ENCODE data around the gene MRAP. TPM values are rescaled to one million over a fixed set of nuclear protein-coding genes. Genes with fewer than 3 reads are reported as not detected.
A peak's percentile ranks its signal among the peaks of the same experiment; 100 is the strongest.
"Not testable (repeated sequence)": the region's sequence is repeated elsewhere in the genome, so short reads cannot be mapped to it uniquely, and the experiment has no call there.

Gene MRAP
- polyA plus RNA-seq, 1 donor from 2014 or later: not detected

GRCh38 chr21:32308696-32309095 is 10.0 kb downstream of the MRAP start:
- Mint-ChIP-seq H3K36me3 (peaks cover 5% of the 10 kb centered on the region), H3K27me3 (no peaks in the 10 kb centered on the region), H3K27ac (no peak overlapping the region), H3K9me3 (no peaks in the 10 kb centered on the region), H3K4me1 (no peaks in the 10 kb centered on the region), H3K4me3 (no peak overlapping the region)

- Mint-ChIP-seq H3K27me3 (no peaks in the 10 kb centered on the region), H3K27ac (no peak overlapping the region), H3K4me3 (no peak overlapping the region), H3K9me3 (no peaks in the 10 kb centered on the region), H3K4me1 (no peaks in the 10 kb centered on the region), H3K36me3 (peaks cover 5% of the 10 kb centered on the region)
Observed at GRCh38 chr21:32309906-32310460, 11.3 kb downstream of the MRAP start.

GRCh38 chr21:32310976-32311375 is 12.3 kb downstream of the MRAP start:
- not testable (repeated sequence) for H3K27me3 Mint-ChIP-seq, H3K36me3 Mint-ChIP-seq, H3K27ac Mint-ChIP-seq, H3K9me3 Mint-ChIP-seq, H3K4me3 Mint-ChIP-seq, H3K4me1 Mint-ChIP-seq

DNA sequence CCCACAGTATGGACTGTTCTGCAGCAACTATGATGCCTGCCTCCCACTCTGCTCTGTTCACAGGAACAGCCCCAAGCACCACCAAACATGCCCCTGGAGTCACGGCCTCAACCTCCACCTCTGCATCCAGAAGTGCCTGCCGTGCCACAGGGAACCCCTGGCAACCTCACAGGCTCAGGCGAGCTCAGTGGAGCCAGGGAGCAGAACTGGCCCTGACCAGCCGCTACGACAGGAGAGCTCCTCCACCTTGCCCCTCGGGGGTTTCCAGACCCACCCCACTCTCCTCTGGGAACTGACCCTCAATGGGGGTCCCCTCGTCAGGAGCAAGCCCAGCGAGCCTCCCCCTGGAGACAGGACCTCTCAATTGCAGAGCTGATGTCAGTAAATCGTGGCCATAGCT is 13.0 kb downstream of the MRAP start:
- Mint-ChIP-seq H3K36me3 (peaks cover 3% of the 10 kb centered on the region), H3K9me3 (no peaks in the 10 kb centered on the region), H3K4me3 (no peak overlapping the region), H3K27ac (no peak overlapping the region), H3K4me1 (no peaks in the 10 kb centered on the region), H3K27me3 (no peaks in the 10 kb centered on the region)

DNA sequence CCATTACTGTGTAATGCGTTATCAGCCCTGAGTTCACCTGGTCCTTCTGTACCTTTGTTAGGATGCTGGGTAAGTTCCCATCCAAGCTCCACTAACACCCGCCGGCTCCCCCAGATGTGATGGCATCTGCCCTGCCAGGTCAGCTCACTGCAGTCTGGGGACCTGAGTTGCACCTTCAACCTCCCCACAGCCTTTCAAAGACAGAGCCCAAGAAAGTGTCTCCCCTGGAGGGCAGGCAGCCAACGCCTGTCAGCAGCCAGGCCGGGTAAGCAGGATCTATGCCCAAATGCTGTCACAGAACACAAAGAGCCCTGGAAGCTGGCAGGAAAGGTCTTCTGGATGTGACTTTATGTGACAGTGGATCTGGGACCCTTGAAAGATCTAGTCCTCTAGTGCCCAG is 13.7 kb downstream of the MRAP start:
- Mint-ChIP-seq H3K4me1 (no peaks in the 10 kb centered on the region), H3K9me3 (no peaks in the 10 kb centered on the region), H3K4me3 (no peak overlapping the region), H3K36me3 (peaks cover 3% of the 10 kb centered on the region), H3K27me3 (no peaks in the 10 kb centered on the region), H3K27ac (no peak overlapping the region)

DNA sequence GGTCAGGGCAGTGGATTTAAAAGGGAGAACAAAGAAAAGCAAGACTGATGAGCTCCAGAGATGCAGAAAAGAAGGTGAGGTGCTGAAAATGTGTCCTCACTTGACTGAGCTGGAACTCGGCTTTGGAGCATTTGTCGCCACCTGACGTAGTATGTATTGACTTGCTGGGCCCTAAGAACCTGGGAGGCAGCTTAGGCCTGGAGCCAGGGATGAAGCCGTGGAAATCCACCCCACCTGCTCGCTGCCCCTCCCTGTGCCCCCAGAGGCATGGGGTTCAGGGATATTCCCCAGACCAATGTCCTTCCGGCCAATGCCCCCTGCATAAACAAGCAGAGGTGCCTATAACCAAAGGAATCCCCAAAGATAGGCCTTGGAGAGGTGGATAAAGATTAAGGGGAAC is 14.3 kb downstream of the MRAP start:
- Mint-ChIP-seq H3K27ac (no peak overlapping the region), H3K9me3 (no peaks in the 10 kb centered on the region), H3K4me1 (no peaks in the 10 kb centered on the region), H3K36me3 (peaks cover 3% of the 10 kb centered on the region), H3K4me3 (no peak overlapping the region), H3K27me3 (no peaks in the 10 kb centered on the region)

DNA sequence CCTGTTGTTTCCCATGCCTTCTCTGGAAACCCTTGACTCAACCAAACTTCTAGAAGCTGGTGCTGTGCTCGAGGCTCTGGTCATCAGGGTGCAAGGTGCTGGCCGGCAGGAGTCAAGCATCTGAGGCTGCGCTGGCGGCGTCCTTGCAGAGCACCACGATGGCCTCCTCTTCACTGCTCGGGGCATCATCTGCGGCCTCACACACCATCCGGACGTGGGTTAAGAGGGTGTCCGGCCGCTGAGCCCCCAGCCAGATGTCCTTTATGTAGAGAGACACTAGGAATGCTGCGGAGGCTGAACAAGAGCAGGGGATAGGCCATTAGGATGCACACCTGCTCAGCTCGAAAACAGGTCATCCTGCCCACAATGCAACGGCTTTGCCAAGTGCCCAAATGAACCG is 16.2 kb downstream of the MRAP start:
- Mint-ChIP-seq H3K4me3 (no peak overlapping the region), H3K27ac (no peak overlapping the region), H3K4me1 (no peaks in the 10 kb centered on the region), H3K36me3 (peaks cover 3% of the 10 kb centered on the region), H3K27me3 (no peaks in the 10 kb centered on the region), H3K9me3 (no peaks in the 10 kb centered on the region)

DNA sequence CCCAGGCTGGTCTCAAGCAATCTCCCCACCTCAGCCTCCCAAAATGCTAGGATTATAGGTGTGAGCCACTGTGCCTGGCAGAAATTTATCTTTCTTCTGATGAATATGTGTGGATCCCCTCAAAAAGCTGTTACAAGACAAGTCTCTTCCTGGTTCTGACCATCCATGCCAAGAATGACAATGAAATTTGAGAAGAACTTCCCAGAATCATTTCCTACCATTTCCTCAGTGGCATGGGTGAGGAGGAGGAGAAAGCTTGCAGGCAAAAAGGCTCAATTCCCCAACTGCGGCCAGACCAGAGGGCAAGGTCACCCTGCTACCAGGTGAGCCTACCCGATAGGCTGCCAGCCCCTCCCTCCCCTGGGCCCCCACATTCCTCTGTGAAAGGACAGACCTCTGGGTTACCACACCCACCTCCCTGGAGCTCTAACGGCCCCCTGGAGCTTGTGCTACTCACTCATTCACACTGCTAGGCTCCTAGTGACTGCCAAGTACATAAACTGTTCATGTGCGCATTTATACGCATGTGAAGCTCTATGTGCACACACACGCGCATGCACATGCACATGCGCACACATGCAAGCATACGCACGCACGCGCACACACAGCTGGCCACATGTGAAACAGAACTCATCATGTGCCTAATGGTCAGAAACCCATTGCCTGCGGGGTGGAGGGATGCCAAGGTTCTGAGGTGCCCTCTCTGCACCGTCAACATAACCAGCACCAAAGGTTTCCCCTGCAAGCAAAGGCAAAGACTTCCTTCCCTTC is 17.0 kb downstream of the MRAP start:
- H3K27ac Mint-ChIP-seq: peak overlapping the region in 1 of 3 donors; percentile 46
- no peaks in the 10 kb centered on the region for H3K4me1 Mint-ChIP-seq
- no peaks in the 10 kb centered on the region for H3K27me3 Mint-ChIP-seq
- peaks cover 5% of the 10 kb centered on the region for H3K36me3 Mint-ChIP-seq
- H3K9me3 Mint-ChIP-seq: no peaks in the 10 kb centered on the region
- H3K4me3 Mint-ChIP-seq: no peak overlapping the region

GRCh38 chr21:32316361-32317215 is 17.9 kb downstream of the MRAP start:
- Mint-ChIP-seq H3K9me3 (no peaks in the 10 kb centered on the region), H3K4me3 (no peak overlapping the region), H3K27me3 (no peaks in the 10 kb centered on the region), H3K36me3 (peaks cover 5% of the 10 kb centered on the region), H3K4me1 (no peaks in the 10 kb centered on the region), H3K27ac (no peak overlapping the region)

DNA sequence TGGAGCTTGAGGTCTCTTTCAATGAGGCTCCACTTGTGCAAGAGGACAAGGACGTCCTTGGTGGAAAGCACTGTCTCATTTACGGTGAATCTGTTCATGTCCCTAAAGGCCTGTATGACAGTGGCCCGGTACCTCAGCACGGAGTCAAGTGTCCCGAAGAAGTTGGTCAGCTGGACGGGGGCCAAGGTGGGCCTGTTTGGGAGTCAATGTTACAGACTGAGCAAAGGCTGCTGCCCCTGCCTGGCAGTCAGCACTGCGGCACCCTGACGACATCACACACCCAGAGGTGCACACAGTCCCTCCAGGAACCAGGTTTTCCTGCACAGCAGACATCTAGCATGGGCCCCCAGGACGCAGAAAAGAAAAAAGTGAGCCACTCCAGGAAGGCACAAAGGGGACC is 19.1 kb downstream of the MRAP start:
- H3K4me3 Mint-ChIP-seq: no peak overlapping the region
- peaks cover 2% of the 10 kb centered on the region for H3K36me3 Mint-ChIP-seq
- no peaks in the 10 kb centered on the region for H3K27me3 Mint-ChIP-seq
- H3K9me3 Mint-ChIP-seq: no peaks in the 10 kb centered on the region
- H3K4me1 Mint-ChIP-seq: no peaks in the 10 kb centered on the region
- H3K27ac Mint-ChIP-seq: no peak overlapping the region

DNA sequence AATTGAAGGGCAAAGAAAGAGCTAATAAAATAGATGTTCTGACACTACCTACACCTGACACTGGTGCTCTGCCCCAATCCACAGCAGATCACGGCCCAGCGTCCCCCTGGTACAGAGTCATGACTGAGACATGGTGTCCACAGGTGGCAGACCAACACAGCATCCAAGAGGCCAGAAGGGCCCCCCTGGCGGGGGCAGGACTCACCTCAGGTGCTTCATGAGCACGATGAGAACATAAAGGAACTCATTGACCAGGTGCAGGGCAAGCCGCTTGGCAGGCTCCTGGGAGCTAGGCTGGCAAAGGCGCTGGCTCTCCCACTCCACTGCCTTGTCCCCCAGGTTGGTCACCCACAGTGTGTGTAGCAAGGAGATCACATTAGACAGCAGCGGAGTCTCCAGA is 20.4 kb downstream of the MRAP start:
- no peaks in the 10 kb centered on the region for H3K4me1 Mint-ChIP-seq
- H3K9me3 Mint-ChIP-seq: no peaks in the 10 kb centered on the region
- H3K4me3 Mint-ChIP-seq: no peak overlapping the region
- no peaks in the 10 kb centered on the region for H3K27me3 Mint-ChIP-seq
- peaks cover 3% of the 10 kb centered on the region for H3K36me3 Mint-ChIP-seq
- H3K27ac Mint-ChIP-seq: no peak overlapping the region

DNA sequence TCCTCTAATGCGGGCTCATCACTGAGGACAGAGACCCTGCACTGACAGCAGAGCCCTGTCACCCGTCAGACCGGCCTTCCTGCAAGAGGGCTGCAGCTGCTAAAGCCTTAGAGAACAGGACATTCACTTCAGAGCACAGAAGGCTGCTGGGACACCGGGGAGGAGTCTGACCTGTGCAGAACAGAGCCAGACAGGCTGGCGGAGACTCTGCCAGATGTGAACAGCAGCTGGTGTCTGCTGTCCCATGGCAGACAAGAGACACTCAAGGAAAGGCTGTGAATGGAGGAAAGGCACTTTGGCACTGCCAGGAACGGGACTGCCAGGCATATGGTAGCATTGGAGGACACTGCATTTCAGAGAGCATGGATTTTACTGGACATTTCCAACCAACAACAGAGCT is 21.4 kb downstream of the MRAP start:
- Mint-ChIP-seq H3K4me1 (no peaks in the 10 kb centered on the region), H3K9me3 (no peaks in the 10 kb centered on the region), H3K4me3 (no peak overlapping the region), H3K36me3 (peaks cover 7% of the 10 kb centered on the region), H3K27ac (peak overlapping the region in 1 of 3 donors; percentile 26), H3K27me3 (no peaks in the 10 kb centered on the region)

DNA sequence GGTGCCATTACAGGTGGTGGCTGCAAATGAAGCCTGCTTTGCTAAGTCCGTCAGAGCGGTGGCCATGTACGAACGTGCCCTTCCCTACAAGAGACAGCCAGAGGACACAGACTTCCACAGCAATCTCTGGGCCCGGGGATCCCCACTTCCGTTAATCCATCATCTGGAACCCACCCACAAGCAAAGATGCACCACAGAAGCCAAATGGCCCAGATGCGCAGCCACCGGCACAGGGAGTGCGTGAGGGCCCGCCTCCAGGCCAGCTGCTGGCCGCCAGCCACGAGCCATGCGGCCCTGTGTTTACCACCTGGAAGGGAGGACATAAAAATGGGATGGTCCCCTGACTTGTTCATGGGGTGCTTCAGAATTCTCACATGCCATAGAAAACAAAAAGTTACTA is 22.1 kb downstream of the MRAP start:
- H3K4me3 Mint-ChIP-seq: no peak overlapping the region
- no peaks in the 10 kb centered on the region for H3K4me1 Mint-ChIP-seq
- no peaks in the 10 kb centered on the region for H3K9me3 Mint-ChIP-seq
- H3K27me3 Mint-ChIP-seq: no peaks in the 10 kb centered on the region
- H3K27ac Mint-ChIP-seq: no peak overlapping the region
- H3K36me3 Mint-ChIP-seq: peaks cover 9% of the 10 kb centered on the region

- Mint-ChIP-seq H3K27ac (no peak overlapping the region), H3K27me3 (no peaks in the 10 kb centered on the region), H3K4me3 (no peak overlapping the region), H3K9me3 (no peaks in the 10 kb centered on the region), H3K4me1 (no peaks in the 10 kb centered on the region), H3K36me3 (peaks cover 12% of the 10 kb centered on the region)
Observed at GRCh38 chr21:32321480-32321879, 22.8 kb downstream of the MRAP start.

- no peaks in the 10 kb centered on the region for H3K27me3 Mint-ChIP-seq
- no peaks in the 10 kb centered on the region for H3K4me1 Mint-ChIP-seq
- peaks cover 16% of the 10 kb centered on the region for H3K36me3 Mint-ChIP-seq
- H3K9me3 Mint-ChIP-seq: no peaks in the 10 kb centered on the region
- H3K4me3 Mint-ChIP-seq: no peak overlapping the region
- H3K27ac Mint-ChIP-seq: no peak overlapping the region
Observed at GRCh38 chr21:32322103-32322502, 23.4 kb downstream of the MRAP start.

Data from IgD-negative memory B cell (primary cell).